ENCODE data around the gene OSM. TPM values are rescaled to one million over a fixed set of nuclear protein-coding genes. Genes with fewer than 3 reads are reported as not detected.

OSM gene
- polyA plus RNA-seq, 1 donor (not counting 4 experiments of a cell fraction or from before 2014, with no cell fraction given), result not detected

- H3K9me3 ChIP-seq (ENCODE audit: control insufficient read depth, low read depth, low read length), result no peaks in the 10 kb centered on the region
- H3K4me2 ChIP-seq (ENCODE audit: control insufficient read depth, extremely low read depth, insufficient read depth, low read depth, low read length), result peak overlapping the region; percentile 44
- no peaks in the 10 kb centered on the region for H3K9me1 ChIP-seq (ENCODE audit: control insufficient read depth, extremely low read depth, insufficient read depth, low read length)
- H3K4me3 ChIP-seq (ENCODE audit: control insufficient read depth in 2 of 3, extremely low read depth in 1 of 3, insufficient read depth in 2 of 3, low read depth in 1 of 3, low read length in 3 of 3), result no peak overlapping the region
- no peaks in the 10 kb centered on the region for H3K36me3 ChIP-seq (ENCODE audit: control insufficient read depth in 2 of 2, extremely low read depth in 1 of 2, insufficient read depth in 2 of 2, low read length in 2 of 2)
- no peaks in the 10 kb centered on the region for H4K20me1 ChIP-seq (ENCODE audit: control insufficient read depth, extremely low read depth, insufficient read depth, low read length)
- peak overlapping the region; percentile 13 for H3K27ac ChIP-seq (ENCODE audit: control insufficient read depth, insufficient read depth, low read length)
- TF ChIP-seq CTCF (optimal IDR thresholded peaks at IDR 0.05 in 1 of 3, IDR thresholded peaks at IDR 0.05 in 1 of 3, conservative IDR thresholded peaks at IDR 0.05 in 1 of 3; ENCODE audit: extremely low read depth in 1 of 3, insufficient read depth in 2 of 3, low read length in 3 of 3) (no peak), EZH2 (IDR thresholded peaks at IDR 0.05; ENCODE audit: low read length) (no peak)
- FAIRE-seq, result peak; percentile 96
- H3K27me3 ChIP-seq (ENCODE audit: control insufficient read depth, extremely low read depth, insufficient read depth, low read length), result no peaks in the 10 kb centered on the region
- peak overlapping the region; percentile 1 for H3K9ac ChIP-seq (ENCODE audit: control insufficient read depth, extremely low read depth, insufficient read depth, low read length)
- dilution Hi-C loops (cut with MboI; ENCODE audit: extremely low pct_ligation_motif_present, low sequenced_read_pairs), result no loop called here
- H3K79me2 ChIP-seq (ENCODE audit: control insufficient read depth, insufficient read depth, low read length), result no peaks in the 10 kb centered on the region
- peak overlapping the region; percentile 4 for H2AFZ ChIP-seq (ENCODE audit: control insufficient read depth, low read length)
- peaks cover 46% of the 10 kb centered on the region for H3K4me1 ChIP-seq (ENCODE audit: control insufficient read depth, extremely low read depth, insufficient read depth, low read length)
- DNase-seq (ENCODE audit: low read depth, low spot score), result no peak
Observed at GRCh38 chr22:30252411-30253204, 14.0 kb downstream of the OSM start.

- no peak for TF ChIP-seq CTCF (optimal IDR thresholded peaks at IDR 0.05 in 1 of 3, IDR thresholded peaks at IDR 0.05 in 1 of 3, conservative IDR thresholded peaks at IDR 0.05 in 1 of 3; ENCODE audit: extremely low read depth in 1 of 3, insufficient read depth in 2 of 3, low read length in 3 of 3)
- TF ChIP-seq EZH2 (IDR thresholded peaks at IDR 0.05; ENCODE audit: low read length), result no peak
- Histone ChIP-seq H3K4me3 (ENCODE audit: control insufficient read depth in 2 of 3, extremely low read depth in 1 of 3, insufficient read depth in 2 of 3, low read depth in 1 of 3, low read length in 3 of 3) (no peak overlapping the region), H3K36me3 (ENCODE audit: control insufficient read depth in 2 of 2, extremely low read depth in 1 of 2, insufficient read depth in 2 of 2, low read length in 2 of 2) (no peaks in the 10 kb centered on the region), H3K27ac (ENCODE audit: control insufficient read depth, insufficient read depth, low read length) (peak overlapping the region; percentile 2), H2AFZ (ENCODE audit: control insufficient read depth, low read length) (no peak overlapping the region), H3K9me1 (ENCODE audit: control insufficient read depth, extremely low read depth, insufficient read depth, low read length) (no peaks in the 10 kb centered on the region), H3K79me2 (ENCODE audit: control insufficient read depth, insufficient read depth, low read length) (no peaks in the 10 kb centered on the region), H4K20me1 (ENCODE audit: control insufficient read depth, extremely low read depth, insufficient read depth, low read length) (no peaks in the 10 kb centered on the region), H3K27me3 (ENCODE audit: control insufficient read depth, extremely low read depth, insufficient read depth, low read length) (no peaks in the 10 kb centered on the region), H3K4me1 (ENCODE audit: control insufficient read depth, extremely low read depth, insufficient read depth, low read length) (peaks cover 41% of the 10 kb centered on the region), H3K9ac (ENCODE audit: control insufficient read depth, extremely low read depth, insufficient read depth, low read length) (peak overlapping the region; percentile 18), H3K9me3 (ENCODE audit: control insufficient read depth, low read depth, low read length) (no peaks in the 10 kb centered on the region), H3K4me2 (ENCODE audit: control insufficient read depth, extremely low read depth, insufficient read depth, low read depth, low read length) (peak overlapping the region; percentile 52)
- no peak for DNase-seq (ENCODE audit: low read depth, low spot score)
- dilution Hi-C loops (cut with MboI; ENCODE audit: extremely low pct_ligation_motif_present, low sequenced_read_pairs), result no loop called here
- no peak for FAIRE-seq
Observed at GRCh38 chr22:30251711-30252110, 14.9 kb downstream of the OSM start.
